ENCODE results near the gene MXD4. TPM values are rescaled to one million over a fixed set of nuclear protein-coding genes. Genes with fewer than 3 reads are reported as not detected.
A peak's percentile ranks its signal among the peaks of the same experiment; 100 is the strongest.

The MXD4 gene
- total RNA-seq, 2 donors from 2014 or later = 36.7 to 43.3 TPM

DNA sequence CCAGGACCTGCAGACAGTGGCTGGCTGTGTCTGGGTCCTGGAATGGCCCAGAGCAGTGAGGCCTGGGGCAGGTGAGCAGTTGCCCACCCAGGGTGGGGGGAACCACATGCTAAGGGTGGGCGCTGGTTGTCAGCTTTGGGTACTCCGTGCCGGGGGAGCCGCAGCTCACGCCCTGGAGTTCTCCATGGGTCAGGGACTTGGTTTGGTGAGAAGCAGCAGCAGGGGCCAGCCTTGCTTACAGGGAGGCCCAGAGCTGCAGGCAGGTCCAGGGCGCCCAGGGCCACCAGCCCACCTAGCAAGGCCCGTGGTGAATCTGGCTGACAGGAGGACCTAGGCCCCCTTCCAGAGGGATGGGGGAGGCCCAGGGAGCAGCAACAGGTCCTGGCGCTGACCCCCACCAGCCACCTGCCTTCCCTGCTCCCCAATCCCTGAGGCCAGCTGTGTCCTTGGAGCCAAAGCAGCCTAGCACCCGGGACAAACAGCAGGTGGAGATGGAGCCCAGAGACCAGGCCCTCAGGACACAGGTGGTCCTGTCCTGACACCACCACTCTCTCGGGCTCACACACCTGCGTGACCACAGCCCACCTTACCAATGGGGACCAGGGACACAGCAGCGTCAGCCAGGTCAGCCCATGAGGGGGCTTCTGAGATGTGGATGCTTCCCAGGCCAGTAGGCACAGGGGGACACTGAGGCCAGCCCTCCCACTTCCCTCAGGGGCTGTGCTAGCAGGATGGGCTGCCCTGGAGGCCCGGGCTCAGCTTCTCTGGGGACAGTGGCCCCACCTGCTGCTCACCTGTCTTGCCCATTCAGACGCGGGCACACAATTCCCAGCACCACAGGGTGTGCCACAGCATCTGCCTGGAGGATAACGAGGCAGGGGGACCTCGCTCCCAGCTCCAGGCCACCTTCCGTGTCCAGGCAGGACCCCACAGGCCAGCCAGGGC lies 3.5 kb downstream of the MXD4 start:
- no peaks in the 10 kb centered on the region for H3K9me3 ChIP-seq
- H3K27me3 ChIP-seq = no peaks in the 10 kb centered on the region
- TF ChIP-seq, protein P1, sequence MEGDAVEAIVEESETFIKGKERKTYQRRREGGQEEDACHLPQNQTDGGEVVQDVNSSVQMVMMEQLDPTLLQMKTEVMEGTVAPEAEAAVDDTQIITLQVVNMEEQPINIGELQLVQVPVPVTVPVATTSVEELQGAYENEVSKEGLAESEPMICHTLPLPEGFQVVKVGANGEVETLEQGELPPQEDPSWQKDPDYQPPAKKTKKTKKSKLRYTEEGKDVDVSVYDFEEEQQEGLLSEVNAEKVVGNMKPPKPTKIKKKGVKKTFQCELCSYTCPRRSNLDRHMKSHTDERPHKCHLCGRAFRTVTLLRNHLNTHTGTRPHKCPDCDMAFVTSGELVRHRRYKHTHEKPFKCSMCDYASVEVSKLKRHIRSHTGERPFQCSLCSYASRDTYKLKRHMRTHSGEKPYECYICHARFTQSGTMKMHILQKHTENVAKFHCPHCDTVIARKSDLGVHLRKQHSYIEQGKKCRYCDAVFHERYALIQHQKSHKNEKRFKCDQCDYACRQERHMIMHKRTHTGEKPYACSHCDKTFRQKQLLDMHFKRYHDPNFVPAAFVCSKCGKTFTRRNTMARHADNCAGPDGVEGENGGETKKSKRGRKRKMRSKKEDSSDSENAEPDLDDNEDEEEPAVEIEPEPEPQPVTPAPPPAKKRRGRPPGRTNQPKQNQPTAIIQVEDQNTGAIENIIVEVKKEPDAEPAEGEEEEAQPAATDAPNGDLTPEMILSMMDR (IDR thresholded peaks at IDR 0.05) = no peak
- H3K27ac ChIP-seq = no peak overlapping the region
- DNase-seq = peak; percentile 17
- H3K4me3 ChIP-seq = no peak overlapping the region
- H3K9ac ChIP-seq (ENCODE audit: low read depth in 2 of 2, low read length in 2 of 2) = peak overlapping the region in 1 of 2 donors; percentile 28
- intact Hi-C loops (cut with DNase I) = no loop called here
- H3K36me3 ChIP-seq = peaks cover 4% of the 10 kb centered on the region
- peaks cover 10% of the 10 kb centered on the region for H3K4me1 ChIP-seq

DNA sequence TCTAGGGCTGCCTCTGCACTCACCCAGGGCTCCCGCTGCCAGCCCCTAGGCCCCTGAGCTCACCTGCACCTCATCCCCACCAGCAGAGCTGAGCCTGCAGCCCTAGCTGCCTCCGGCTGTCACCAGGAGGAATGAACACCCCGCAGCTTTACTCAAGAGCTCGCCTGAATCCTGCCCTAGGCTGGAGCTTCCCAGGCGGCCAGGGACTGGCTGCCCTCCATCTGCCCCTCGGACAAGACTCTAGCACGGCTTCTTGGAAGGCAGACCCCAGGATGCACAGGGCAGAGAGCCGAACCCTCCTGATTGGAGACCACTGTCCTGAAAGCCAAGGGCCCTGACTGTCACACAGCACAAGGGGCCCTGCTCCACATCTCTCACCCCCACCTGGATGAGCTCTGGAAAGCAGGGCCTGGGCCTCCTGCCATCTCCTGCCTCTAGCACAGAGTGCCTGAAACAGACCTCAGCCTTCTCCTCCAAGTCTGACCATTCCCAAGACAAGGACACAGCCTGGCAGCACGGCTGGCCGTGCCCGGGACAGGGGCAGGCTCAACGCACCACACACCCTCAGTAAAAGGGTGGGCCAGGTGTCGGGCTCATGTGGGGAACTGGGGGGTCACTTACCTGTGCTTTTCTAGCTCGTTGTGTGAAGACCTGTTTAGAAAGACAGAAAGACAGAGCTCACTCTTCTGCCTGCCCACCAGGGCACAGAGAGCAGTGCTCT lies 4.4 kb downstream of the MXD4 start:
- DNase-seq = peak; percentile 15
- peaks cover 10% of the 10 kb centered on the region for H3K4me1 ChIP-seq
- H3K36me3 ChIP-seq = peaks cover 4% of the 10 kb centered on the region

DNA sequence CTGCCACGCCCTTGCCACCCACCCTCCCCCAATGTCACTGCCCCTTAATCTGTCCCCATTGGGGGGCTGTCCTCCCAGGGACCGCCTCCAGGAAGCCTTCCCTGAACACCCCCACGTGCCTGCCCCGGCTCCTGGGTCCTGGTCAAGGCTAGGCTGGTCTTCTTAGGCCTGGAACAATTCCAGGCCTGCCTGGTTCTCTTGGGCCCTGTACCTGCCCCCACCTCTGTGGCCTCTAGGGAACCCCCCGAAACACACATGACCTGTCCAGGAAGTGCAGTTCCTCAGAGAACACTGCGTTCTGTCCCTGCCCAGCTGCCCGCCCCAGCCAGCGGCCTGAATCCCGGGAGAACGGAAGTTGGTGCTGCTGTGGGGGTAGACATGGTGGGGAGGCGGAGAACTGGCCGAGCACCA lies 5.1 kb downstream of the MXD4 start:
- peaks cover 10% of the 10 kb centered on the region for H3K4me1 ChIP-seq
- intact Hi-C loops (cut with DNase I) = no loop called here
- peaks cover 9% of the 10 kb centered on the region for H3K36me3 ChIP-seq
- no peak overlapping the region for H3K4me3 ChIP-seq
- no peaks in the 10 kb centered on the region for H3K27me3 ChIP-seq
- no peaks in the 10 kb centered on the region for H3K9me3 ChIP-seq
- TF ChIP-seq, protein P1 (IDR thresholded peaks at IDR 0.05) = no peak
- peak; percentile 18 for DNase-seq
- peak overlapping the region; percentile 4 for H3K27ac ChIP-seq
- no peak overlapping the region for H3K9ac ChIP-seq (ENCODE audit: low read depth in 2 of 2, low read length in 2 of 2)

More for the DNA sequence above, 4.4 kb downstream of the MXD4 start:
- Histone ChIP-seq H3K9me3 (no peaks in the 10 kb centered on the region), H3K27me3 (no peaks in the 10 kb centered on the region), H3K27ac (no peak overlapping the region), H3K9ac (ENCODE audit: low read depth in 2 of 2, low read length in 2 of 2) (peak overlapping the region in 1 of 2 donors; percentile 28), H3K4me3 (no peak overlapping the region)
- intact Hi-C loops (cut with DNase I) = no loop called here
- TF ChIP-seq, protein P1 (IDR thresholded peaks at IDR 0.05) = no peak

DNA sequence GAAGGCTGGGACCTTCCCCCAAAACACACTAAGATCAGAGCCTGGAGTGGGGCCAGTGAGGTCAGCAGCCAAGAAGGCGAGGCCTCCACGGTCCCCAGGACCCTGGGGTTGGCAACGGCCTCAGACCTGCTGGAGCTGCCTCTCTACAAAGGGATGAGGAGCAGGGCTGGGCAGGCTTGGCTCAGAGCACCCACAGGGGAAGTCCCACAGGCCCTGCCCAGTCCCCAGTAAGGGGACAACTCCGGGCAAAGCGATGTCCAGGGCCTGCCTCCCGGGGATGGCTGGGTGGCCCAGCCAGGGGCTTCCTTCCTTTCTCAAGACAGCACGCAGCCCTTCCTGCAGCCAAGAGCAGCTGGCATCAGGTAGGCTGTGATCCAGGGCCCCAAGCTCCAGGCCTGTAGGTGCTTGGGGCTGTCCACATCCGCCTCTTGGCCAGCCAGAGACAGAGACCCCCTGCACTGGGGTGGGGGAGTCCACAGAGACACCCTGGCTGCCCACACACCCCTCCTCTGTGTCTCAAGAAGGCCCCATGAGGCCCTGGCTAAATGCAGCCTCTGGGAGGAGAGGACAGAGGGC lies 5.7 kb downstream of the MXD4 start:
- no peak overlapping the region for H3K4me3 ChIP-seq
- H3K36me3 ChIP-seq = peaks cover 10% of the 10 kb centered on the region

More for the DNA sequence above, 5.7 kb downstream of the MXD4 start:
- Histone ChIP-seq H3K4me1 (peaks cover 10% of the 10 kb centered on the region), H3K27ac (peak overlapping the region; percentile 4), H3K9ac (ENCODE audit: low read depth in 2 of 2, low read length in 2 of 2) (no peak overlapping the region), H3K27me3 (no peaks in the 10 kb centered on the region), H3K9me3 (no peaks in the 10 kb centered on the region)
- DNase-seq = peak; percentile 18
- TF ChIP-seq, protein P1 (IDR thresholded peaks at IDR 0.05) = no peak
- intact Hi-C loops (cut with DNase I) = no loop called here

Measured in colonic mucosa (tissue), 4 donors.